Fibroblast of mammary gland (primary cell): Measurements from ENCODE around the gene STAT5B.
"Not testable (repeated sequence)": the region's sequence is repeated elsewhere in the genome, so short reads cannot be mapped to it uniquely, and the experiment has no call there.

Experiments used
- DNase-seq: peaks from one replicate; pipeline ENCODE4 v3.0.0-alpha.2; 2010; ENCODE audit warnings: low read depth
- H3K4me3 ChIP-seq: 2 replicates; pipeline ENCODE4 v1.5.1; 2011; ENCODE audit warnings: low read depth, mild to moderate bottlenecking, low read length, moderate library complexity; ENCODE audit not compliant: control insufficient read depth
- CTCF ChIP-seq: conservative IDR thresholded peaks from 2 replicates; pipeline ENCODE4 v1.5.1; 2011; ENCODE audit warnings: low read depth, low read length, inconsistent platforms; ENCODE audit not compliant: control insufficient read depth, insufficient read depth

STAT5B gene

GRCh38 chr17:42248351-42249179 is 27.6 kb downstream of the STAT5B start:
- TF ChIP-seq CTCF = no peak
- peak; percentile 94 for DNase-seq
- peak overlapping the region; percentile 41 for H3K4me3 ChIP-seq

- no peak for TF ChIP-seq CTCF
- DNase-seq = peak; percentile 82
- H3K4me3 ChIP-seq = no peak overlapping the region
These were observed 28.5 kb downstream of the STAT5B start for GRCh38 chr17:42247734-42248133.

GRCh38 chr17:42246515-42246914 is 29.7 kb downstream of the STAT5B start:
- DNase-seq = no peak
- no peak for TF ChIP-seq CTCF
- no peak overlapping the region for H3K4me3 ChIP-seq

GRCh38 chr17:42245183-42245582 is 31.0 kb downstream of the STAT5B start:
- not testable (repeated sequence) for H3K4me3 ChIP-seq, DNase-seq

- DNase-seq, H3K4me3 ChIP-seq: not testable (repeated sequence)
These were observed 32.1 kb downstream of the STAT5B start for GRCh38 chr17:42244116-42244515.

GRCh38 chr17:42243493-42243982 is 32.7 kb downstream of the STAT5B start:
- H3K4me3 ChIP-seq = no peak overlapping the region
- DNase-seq = no peak
- no peak for TF ChIP-seq CTCF

GRCh38 chr17:42241871-42242270 is 34.3 kb downstream of the STAT5B start:
- TF ChIP-seq CTCF = no peak
- no peak overlapping the region for H3K4me3 ChIP-seq
- DNase-seq = no peak

GRCh38 chr17:42240863-42241262 is 35.3 kb downstream of the STAT5B start:
- not testable (repeated sequence) for DNase-seq, H3K4me3 ChIP-seq
